NCI-H2107 treated with DMSO at 0.1 percent for 48 hours (cell line): ENCODE results near the gene F7.
"Not testable (repeated sequence)": the region's sequence is repeated elsewhere in the genome, so short reads cannot be mapped to it uniquely, and the experiment has no call there.

Source experiments
- DNase-seq: peaks from one replicate; lab custom pipeline; 2025; ENCODE audit not compliant: unreplicated experiment; lab: John Stamatoyannopoulos, UW

F7 gene

DNA sequence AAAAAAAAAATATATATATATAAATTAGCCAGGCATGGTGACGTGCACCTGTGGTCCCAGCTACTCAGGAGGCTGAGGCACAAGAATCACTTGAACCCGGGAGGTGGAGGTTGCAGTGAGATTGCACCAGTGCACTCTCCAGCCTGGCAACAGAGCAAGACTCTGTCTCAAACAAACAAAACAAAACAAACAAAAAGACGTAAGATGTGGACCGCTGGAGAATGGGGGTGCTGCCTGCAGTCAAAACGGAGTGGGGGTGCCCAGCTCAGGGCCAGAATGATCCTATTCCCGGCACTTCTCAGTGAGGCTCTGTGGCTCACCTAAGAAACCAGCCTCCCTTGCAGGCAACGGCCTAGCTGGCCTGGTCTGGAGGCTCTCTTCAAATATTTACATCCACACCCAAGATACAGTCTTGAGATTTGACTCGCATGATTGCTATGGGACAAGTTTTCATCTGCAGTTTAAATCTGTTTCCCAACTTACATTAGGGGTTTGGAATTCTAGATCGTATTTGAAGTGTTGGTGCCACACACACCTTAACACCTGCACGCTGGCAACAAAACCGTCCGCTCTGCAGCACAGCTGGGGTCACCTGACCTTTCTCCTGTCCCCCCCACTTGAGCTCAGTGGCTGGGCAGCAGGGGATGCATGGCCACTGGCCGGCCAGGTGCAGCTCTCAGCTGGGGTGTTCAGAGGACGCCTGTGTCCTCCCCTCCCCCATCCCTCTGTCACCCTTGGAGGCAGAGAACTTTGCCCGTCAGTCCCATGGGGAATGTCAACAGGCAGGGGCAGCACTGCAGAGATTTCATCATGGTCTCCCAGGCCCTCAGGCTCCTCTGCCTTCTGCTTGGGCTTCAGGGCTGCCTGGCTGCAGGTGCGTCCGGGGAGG is at the start of gene F7:
F7 (plus strand) TSS at position 760 of the 889 bp plus-strand sequence; CDS start at position 811, 51 bp downstream.
- peak; percentile 37 for DNase-seq

DNA sequence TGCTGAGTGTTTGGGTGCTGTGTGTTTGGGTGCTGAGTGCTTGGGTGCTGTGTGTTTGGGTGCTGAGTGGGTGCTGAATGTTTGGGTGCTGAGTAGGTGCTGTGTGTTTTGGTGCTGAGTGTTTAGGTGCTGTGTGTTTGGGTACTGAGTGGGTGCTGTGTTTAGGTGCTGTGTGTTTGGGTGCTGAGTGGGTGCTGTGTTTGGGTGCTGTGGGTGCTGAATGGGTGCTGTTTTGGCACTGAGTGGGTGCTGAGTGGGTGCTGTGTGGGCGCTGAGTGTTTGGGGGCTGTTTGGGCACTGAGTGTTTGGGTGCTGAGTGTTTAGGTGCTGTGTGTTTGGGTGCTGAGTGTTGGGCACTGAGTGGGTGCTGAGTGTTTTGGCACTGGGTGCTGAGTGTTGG is 48.5 kb upstream of the F7 start:
- DNase-seq: no peak

DNA sequence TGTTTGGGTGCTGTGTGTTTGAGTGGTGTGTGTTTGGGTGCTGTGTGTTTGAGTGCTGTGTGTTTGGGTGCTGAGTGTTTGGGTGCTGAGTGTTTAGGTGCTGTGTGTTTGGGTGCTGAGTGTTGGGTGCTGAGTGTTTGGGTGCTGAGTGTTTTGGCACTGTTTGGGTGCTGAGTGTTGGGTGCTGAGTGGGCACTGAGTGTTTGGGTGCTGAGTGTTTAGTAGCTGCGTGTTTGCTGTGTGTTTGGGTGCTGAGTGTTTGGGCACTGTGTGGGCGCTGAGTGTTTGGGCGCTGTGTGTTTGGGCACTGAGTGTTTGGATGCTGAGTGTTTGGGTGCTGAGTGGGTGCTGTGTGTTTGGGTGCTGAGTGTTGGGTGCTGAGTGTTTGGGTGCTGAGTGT is 48.0 kb upstream of the F7 start:
- not testable (repeated sequence) for DNase-seq

DNA sequence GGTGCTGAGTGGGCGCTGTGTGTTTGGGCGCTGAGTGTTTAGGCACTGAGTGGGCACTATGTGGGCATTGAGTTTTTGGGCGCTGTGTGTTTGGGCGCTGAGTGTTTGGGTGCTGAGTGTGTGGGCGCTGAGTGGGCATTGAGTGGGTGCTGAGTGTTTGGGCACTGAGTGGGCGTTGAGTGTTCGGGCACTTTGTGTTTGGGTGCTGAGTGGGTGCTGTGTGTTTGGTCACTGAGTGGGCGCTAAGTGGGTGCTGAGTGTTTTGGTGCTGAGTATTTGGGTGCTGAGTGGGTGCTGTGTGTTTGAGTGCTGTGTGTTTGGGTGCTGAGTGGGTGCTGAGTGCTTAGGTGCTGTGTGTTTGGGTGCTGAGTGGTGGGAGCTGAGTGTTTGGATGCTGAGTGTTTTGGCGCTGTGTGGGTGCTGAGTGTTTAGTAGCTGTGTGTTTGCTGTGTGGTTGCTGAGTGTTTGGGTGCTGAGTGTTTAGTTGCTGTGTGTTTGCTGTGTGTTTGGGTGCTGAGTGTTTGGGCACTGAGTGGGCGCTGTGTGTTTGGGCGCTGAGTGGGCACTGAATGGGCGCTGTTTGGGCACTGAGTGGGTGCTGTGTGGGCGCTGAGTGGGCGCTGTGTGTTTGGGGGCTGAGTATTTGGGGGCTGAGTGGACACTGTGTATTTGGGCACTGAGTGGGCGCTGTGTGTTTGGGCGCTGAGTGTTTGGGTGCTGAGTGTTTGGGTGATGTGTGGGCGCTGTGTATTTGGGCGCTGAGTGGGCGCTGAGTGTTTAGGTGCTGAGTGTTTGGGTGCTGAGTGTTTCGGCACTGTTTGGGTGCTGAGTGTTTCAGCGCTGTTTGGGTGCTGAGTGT is 47.2 kb upstream of the F7 start:
- no peak for DNase-seq

DNA sequence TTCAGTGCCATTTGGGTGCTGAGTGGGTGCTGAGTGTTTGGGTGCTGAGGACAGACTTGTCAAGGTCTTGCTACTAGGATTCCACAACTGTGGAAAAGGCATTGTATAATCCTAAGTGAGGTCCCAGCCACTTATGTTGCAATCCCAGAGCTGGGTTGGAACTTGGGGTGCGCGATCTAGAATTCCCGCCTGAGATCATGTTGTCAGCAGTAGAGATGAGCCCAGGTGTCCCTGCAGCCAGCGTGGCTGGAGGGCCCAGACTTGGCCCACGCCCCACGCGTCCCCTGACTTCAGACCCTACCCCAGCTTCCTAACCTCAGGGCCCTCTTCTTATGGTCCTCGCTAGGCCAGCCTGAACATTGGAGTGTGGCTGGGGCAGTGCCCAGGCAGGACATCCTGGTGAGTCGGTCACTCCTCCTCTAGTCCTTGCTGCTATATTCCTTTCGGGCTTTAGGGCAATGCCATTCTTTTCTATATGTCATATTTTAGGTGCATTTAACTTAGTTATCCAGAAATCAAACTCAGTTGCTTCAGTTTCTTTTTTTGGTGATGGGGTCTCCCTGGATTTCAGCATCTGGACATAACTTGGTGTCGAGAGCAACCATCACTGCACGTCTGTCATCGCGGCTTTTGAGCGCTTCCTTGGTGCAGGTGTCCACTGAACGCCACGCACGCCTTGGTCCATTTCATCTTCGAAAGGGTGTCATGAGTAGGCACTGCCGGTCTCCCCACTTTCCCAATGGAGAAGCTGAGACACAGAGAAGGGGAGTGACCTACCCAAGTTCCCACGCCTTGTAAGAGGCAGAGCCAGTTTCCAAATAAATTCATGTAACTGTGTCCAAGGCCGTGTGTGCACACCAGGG is 46.4 kb upstream of the F7 start:
- no peak for DNase-seq

DNA sequence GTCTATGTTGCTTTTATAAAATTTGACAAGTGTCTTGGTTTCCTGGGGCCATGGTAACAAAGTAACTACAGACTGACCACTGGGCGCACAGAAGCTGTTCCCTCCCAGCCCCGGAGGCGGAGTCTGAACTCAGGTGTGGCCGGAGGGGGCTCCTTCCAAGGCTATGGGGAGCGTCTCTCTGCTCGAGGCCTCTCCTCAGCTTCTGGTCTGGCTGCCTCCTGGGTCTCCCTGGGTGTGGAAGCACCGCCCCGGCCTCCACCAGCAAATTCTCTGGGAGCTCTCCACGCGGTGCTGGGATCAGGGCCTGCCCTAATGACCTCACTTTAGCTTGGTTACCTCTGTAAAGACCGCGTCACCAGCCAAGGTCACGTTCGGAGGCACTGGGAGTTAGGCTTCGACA is 45.7 kb upstream of the F7 start:
- no peak for DNase-seq

DNA sequence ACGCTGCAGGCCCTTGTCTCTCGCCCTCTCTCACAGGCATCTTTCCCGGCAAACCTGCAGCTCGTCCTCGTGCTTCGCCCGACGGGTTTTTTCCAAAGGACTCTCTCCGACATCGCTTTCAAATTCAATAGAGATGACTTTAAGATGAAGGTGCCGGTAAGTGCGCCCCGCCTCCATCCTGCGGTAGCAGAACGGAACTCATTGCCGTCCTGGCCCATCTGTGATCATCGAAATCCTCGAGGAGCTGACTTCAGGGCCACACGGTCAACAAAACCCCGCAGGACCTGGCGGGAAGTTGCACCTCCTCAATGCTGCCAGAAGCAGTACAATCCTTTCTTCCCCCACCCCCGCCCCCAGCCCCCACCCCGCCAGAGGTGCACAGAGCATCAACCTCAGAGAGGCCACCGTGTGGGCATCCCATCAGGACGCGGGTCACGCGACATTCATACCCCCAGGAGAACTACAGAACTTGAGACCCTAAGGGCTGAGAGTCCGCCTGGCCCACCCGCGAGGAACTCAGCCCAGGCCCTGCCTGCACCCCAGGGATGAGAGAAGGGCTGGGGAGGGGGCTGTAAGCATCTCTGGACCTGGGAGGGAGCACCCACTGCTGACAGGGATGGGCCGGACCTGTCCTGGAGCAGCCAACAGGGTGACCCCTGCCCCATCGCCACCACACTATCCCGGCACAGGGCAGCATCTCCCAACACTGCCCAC is 44.9 kb upstream of the F7 start:
- no peak for DNase-seq

DNA sequence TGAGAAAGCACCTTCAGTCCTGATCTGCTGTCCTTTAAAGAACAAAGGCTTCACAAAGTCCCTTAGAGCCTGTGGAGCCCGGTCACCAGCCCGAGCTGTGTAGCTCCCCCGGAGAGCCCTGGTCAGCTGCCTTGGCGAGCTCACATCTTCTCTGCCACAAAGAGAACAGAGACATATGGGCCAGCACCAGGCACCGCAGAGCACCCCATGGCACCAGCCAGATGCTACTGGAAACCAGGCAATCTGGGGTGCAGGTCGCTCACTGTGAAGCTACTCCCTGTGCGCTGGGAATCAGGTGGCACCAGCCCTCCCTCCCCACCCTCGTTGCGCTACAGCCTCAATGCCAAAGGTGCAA is 44.3 kb upstream of the F7 start:
- no peak for DNase-seq

DNA sequence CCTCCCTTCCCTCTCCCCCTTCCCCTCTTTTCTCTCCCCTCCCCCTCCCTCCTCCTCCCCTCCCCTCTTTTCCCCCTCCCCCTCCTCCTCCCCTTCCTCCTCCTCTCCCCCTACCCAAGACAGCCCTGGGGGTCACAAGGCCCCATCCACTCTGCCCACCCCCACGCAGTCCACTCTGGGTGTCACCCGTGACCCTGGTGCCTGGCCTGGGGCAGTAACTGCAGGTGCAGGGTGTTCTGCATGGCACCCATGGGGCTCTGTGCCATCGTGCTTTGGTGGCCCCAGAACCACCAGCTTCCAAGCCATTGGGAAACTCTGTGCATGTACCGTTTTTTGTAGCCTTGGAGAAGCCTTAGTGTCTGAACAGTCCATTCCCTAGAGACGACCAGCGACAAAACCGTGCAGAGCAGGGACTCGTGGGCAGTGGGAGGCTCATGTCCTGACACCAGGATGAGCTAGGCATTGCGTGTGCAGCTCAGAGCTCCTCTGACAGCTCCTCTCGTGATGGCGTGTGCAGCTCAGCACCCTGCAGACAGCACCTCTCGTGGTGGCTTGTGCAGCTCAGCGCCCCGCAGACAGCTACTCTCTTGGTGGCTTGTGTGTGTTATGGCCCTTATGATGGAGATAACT is 43.7 kb upstream of the F7 start:
- DNase-seq: no peak

DNA sequence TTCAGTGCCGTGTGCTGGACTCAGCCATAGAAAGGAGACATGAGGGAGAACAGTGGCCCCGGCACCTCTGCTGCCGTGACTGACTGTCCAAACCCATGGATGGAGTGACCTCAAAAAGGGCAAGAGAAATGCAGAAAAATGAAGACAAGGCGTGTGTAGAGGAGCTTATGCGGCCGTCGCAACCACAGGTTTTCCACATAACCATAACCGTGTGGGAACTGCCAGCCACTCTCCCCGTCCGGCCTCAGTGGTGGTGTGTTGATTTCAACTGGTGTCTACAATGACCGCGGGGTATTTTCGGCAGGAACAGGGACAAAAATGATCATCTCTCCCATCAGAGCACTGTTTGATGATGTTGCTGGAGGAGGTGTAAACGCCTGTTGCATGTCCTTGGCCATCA is 42.9 kb upstream of the F7 start:
- no peak for DNase-seq

DNA sequence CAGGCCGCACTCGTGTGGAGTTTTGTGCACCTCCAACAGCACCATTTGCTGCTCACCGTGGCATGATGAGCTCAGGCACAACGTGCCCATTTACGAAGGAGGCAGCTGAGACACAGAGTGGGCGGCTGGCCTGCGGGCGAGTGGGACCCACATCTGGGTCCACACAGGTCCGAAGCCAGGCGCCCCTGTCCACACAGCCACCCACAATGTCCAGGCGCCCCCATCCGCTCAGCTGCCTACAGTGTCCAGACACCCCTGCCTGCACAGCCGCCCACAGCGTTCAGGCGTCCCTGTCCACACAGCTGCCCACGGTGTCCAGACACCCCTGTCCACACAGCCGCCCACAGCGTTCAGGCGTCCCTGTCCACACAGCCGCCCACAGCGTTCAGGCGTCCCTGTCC is 42.5 kb upstream of the F7 start:
- no peak for DNase-seq

DNA sequence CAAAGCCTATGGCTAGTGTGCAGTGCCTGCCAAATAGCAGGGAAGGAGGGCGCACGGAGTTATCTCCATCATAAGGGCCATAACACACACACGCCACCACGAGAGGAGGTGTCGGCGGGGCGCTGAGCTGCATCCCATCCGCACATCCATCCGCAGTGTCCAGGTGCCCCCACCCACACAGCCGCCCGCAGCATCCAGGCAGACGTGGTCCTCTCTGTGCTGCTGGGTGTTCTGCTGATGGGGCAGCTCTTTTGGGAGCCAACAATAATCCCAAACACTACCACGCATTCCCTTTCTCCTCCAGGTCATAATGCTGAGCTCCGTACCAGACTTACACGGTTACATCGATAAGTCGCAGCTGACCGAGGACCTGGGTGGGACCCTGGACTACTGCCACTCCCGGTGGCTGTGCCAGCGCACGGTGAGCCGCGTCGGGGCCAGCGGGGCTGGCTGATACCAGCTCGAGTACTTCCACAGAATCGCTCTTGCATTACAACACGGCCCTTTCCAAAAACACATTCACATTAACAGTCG is 41.5 kb upstream of the F7 start:
- no peak for DNase-seq

DNA sequence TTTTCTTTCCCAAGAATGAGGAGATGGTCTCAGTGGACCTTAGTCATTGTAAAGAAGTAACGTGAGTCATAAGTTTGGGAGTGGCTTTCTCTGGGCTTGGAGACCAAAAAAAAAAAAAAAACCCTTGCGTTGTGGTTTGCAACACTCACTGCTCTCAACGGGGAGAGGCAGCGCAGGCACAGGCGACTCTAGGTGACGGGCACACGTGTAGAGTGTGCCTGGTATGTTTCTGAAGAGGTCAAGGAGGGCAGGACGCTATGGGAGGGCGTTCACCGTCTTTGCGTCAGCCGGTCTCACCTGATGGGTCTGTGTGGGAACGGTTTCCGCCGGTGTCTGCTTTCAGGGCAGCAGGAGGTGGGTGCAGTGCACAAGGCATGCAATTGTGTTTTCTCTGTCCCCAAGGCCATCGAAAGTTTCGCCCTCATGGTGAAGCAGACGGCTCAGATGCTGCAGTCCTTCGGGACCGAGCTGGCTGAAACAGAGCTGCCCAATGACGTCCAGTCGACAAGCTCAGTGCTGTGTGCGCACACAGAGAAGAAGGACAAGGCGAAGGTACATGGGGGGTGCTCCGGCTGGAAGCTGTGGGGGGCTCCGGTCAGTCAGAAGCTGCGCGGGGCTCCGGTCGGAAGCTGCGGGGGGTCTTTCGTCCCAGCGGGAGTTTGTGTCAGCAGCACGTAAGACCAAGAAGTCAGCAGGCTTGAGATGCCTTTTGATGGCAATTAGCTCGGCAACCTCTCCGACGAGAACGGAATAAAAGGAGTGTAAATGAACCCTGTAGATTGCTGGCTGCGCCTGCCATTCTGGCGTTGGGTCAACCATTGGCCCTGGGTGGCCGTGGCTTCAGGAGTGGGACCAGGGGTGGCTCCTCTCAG is 40.8 kb upstream of the F7 start:
- DNase-seq: peak; percentile 48

DNA sequence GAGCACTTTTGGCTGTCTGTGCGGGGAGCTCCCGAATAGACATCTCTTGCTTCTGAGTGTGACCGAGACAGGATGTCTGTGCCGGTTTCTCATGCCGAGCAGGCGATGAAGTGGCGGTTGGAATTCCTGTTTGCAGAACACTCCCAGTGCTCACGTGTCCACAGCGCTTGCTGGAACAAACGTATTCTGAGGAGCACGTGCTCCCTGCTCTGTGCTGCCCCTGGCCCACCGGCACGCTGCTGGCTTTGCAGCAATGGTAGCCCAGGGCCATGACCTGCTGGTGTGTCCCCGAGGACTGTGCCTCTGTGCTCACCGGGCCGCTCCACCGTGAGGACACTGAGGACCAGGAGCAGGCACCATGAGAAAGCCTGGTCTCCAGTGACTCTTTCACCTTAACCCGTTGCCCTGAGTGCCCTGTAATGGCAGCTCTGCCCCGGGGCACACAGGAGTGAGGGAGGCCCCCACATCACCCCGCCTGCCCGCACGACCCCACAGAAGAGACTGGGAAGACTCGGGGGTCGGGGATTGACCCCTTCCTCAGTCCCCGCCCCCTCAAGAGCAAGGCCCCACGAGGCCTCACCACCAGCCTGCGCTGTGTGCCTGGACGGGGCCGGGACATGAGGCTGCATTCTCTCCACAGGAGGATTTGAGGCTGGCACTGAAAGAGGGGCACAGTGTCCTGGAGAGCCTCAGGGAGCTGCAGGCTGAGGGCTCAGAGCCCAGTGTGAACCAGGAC is 40.0 kb upstream of the F7 start:
- DNase-seq: no peak

DNA sequence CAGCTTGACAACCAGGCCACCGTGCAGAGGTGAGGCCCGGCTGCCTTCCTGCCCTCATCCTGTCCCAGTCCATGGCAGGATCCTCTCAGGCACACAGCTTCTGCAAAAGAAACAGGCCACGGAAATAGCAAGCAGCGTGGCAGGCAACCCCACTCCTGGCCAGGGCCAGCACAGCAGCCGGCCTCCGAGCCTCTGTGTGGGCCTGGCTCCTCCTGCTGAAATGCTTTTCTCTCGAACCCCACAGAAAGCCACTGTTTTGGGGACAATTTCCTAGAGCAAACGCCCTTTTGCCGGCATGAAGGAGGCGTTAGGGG is 39.5 kb upstream of the F7 start:
- no peak for DNase-seq

DNA sequence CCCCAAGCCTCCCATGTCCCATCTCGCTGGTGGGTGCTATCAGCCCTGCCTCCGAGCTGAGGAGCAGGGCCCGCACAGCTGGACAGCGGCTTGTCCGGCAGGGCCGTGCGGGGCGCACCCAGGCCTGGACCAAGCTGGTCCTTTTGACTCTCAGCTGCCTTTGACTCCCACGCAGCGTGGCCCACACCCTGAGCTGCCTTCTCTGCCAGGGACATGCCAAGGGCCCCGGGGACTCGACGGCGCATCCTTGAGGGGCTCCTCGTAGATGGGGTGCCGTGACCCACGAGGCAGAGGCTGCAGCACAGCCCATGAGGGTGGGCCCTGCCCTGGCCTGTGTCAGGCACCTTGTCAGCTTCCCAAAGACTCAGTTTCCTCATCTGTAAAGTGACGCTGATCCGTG is 38.8 kb upstream of the F7 start:
- DNase-seq: no peak

DNA sequence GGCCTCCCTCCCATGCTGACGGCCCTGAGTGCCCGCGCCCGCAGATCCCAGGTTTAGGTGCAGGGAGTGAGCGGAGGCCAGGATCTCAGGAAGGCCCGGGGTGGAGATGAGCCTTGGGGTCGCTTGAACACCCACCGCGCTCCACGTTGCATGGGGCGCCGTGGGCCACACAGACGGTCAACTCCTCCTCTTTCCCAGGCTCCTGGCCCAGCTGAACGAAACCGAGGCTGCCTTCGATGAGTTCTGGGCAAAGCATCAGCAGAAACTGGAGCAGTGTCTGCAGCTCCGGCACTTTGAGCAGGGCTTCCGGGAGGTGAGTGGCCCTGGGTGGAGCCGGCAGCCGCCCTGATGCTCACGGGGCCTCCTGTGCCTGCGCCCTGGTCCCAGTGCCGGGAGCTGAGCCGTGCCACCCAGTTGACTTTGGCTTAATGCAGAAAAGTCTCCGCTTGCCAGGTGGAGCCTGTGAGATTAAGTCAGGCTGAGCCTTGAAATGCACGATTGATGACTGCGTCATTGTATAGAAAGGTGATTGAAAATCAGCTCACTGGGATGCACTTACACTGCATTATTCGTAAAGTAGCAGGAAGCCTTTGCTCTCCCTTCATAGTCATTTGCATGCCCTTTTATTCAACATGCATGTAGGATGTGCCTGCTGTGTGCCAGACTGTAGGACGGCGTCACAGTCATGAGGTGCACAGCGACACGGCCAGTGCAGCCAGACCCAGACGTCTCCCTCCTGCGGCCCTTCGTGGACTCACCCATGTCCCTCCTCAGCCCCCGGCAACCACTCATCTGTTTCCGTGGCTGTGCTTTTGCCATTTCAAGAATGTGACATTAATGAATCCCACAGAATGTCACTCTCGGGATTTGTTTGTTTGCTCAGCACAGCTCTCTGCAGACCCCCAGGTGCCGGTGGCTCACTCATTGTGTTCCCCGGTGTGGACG is 35.5 kb upstream of the F7 start:
- DNase-seq: no peak
